K562 (cell line): ENCODE measurements around the gene ADAMTS10. TPM values are rescaled to one million over a fixed set of nuclear protein-coding genes. Genes with fewer than 3 reads are reported as not detected.

Experiments used
- ATF1 ChIP-seq, 2 experiments: fragments of 450-650 bp in 1 of 2; IDR thresholded peaks; 2 replicates each; pipeline ENCODE4 v1.6.1; 2016; ENCODE audit warnings: missing compliant biosample characterization in 1 of 2, missing genetic modification characterization in 1 of 2
- ATF7 ChIP-seq: fragments of 450-650 bp; IDR thresholded peaks from 2 replicates; pipeline ENCODE4 v1.7.1; 2014; ENCODE audit warnings: mild to moderate bottlenecking, moderate library complexity
- BDP1 ChIP-seq: IDR thresholded peaks from 3 replicates; pipeline ENCODE4 v1.6.1; 2011; ENCODE audit not compliant: insufficient read length, insufficient read depth
- C11orf30 ChIP-seq: fragments of 450-650 bp; IDR thresholded peaks from 2 replicates; pipeline ENCODE4 v1.6.1; 2016; ENCODE audit warnings: low read depth, mild to moderate bottlenecking
- CBX3 ChIP-seq, 2 experiments: IDR thresholded peaks; 1 replicate in 1 of 2; 2 replicates in 1 of 2; pipeline ENCODE4 v1.6.1; 2012; ENCODE audit warnings: inconsistent platforms in 2 of 2, low read length in 2 of 2, borderline replicate concordance in 1 of 2, control low read depth in 1 of 2
- CCNT2 ChIP-seq: IDR thresholded peaks from 2 replicates; pipeline ENCODE4 v1.6.1; 2011; ENCODE audit warnings: borderline replicate concordance, low read depth, mild to moderate bottlenecking, moderate library complexity, mixed read lengths, low read length; ENCODE audit not compliant: insufficient read length; ENCODE audit errors: extremely low read depth
- CTBP1 ChIP-seq: fragments of 450-650 bp; IDR thresholded peaks from 2 replicates; pipeline ENCODE4 v1.6.1; 2016; ENCODE audit warnings: borderline replicate concordance
- DPF2 ChIP-seq: fragments of 450-650 bp; IDR thresholded peaks from 2 replicates; pipeline ENCODE4 v1.6.1; 2016
- E2F8 ChIP-seq: fragments of 450-650 bp; IDR thresholded peaks from 2 replicates; pipeline ENCODE4 v1.7.1; 2018; ENCODE audit warnings: mild to moderate bottlenecking, low read depth; ENCODE audit not compliant: partially characterized antibody
- EGR1 ChIP-seq: fragments of 450-650 bp; conservative IDR thresholded peaks from 2 replicates; pipeline ENCODE4 v1.6.1; 2017; ENCODE audit warnings: mild to moderate bottlenecking
- ELF4 ChIP-seq: fragments of 450-650 bp; formaldehyde crosslinking; IDR thresholded peaks from 2 replicates; pipeline ENCODE4 v1.4.0; 2022; ENCODE audit warnings: missing genetic modification characterization
- FOXP1 ChIP-seq: sonication (generic); formaldehyde crosslinking; IDR thresholded peaks from 2 replicates; pipeline ENCODE4 v1.8.0; 2022; ENCODE audit warnings: mild to moderate bottlenecking, missing genetic modification reagents
- GABPB2 ChIP-seq: fragments of 250-450 bp; sonication (Bioruptor Pico); conservative IDR thresholded peaks from 2 replicates; pipeline ENCODE4 v1.5.1; 2021; ENCODE audit warnings: mild to moderate bottlenecking
- HOXB6 ChIP-seq: fragments of 250-450 bp; sonication (Bioruptor Pico); IDR thresholded peaks from 2 replicates; pipeline ENCODE4 v1.5.1; 2022; ENCODE audit warnings: mild to moderate bottlenecking, borderline replicate concordance
- KLF6 ChIP-seq: fragments of 250-450 bp; sonication (Bioruptor Pico); IDR thresholded peaks from 2 replicates; pipeline ENCODE4 v1.4.0; 2020; ENCODE audit warnings: mild to moderate bottlenecking, moderate library complexity, borderline replicate concordance
- MEF2D ChIP-seq: conservative IDR thresholded peaks from 2 replicates; pipeline ENCODE4 v1.6.1; 2016; ENCODE audit warnings: low read depth, missing genetic modification characterization, missing compliant biosample characterization
- MYBL2 ChIP-seq, 2 experiments: fragments of 450-650 bp in 1 of 2; sonication (generic) in 1 of 2; formaldehyde crosslinking in 1 of 2; IDR thresholded peaks; 2 replicates each; pipeline versions ENCODE4 v1.6.1 to v1.8.1; 2017 to 2022; ENCODE audit warnings: borderline replicate concordance in 1 of 2, inconsistent platforms in 1 of 2, low read depth in 1 of 2, mild to moderate bottlenecking in 1 of 2, missing genetic modification reagents in 1 of 2, moderate library complexity in 1 of 2
- SMARCA4 ChIP-seq: fragments of 450-650 bp; IDR thresholded peaks from 2 replicates; pipeline ENCODE4 v1.6.1; 2016
- SOX6 ChIP-seq: fragments of 450-650 bp; IDR thresholded peaks from 2 replicates; pipeline ENCODE4 v1.6.1; 2014; ENCODE audit warnings: mild to moderate bottlenecking
- TBL1XR1 ChIP-seq, 2 experiments: IDR thresholded peaks; 2 replicates each; pipeline ENCODE4 v1.6.1; 2012; ENCODE audit warnings: improper control_type of control experiment in 2 of 2, low read length in 2 of 2, mild to moderate bottlenecking in 1 of 2
- TCF3 ChIP-seq: sonication (generic); formaldehyde crosslinking; IDR thresholded peaks from 2 replicates; pipeline ENCODE4 v1.4.0; 2020; ENCODE audit warnings: mild to moderate bottlenecking, missing genetic modification reagents
- ZBTB34 ChIP-seq: fragments of 250-450 bp; sonication (Bioruptor Pico); IDR thresholded peaks from 2 replicates; pipeline ENCODE4 v1.8.0; 2021; ENCODE audit warnings: mild to moderate bottlenecking, moderate library complexity
- ZFP1 ChIP-seq: fragments of 450-650 bp; formaldehyde crosslinking; IDR thresholded peaks from 2 replicates; pipeline ENCODE4 v1.4.0; 2020; ENCODE audit warnings: mild to moderate bottlenecking, mixed read lengths
- ZNF263 ChIP-seq: sonication (generic); formaldehyde crosslinking; IDR thresholded peaks from 2 replicates; pipeline ENCODE4 v1.8.0; 2022; ENCODE audit warnings: mild to moderate bottlenecking, missing genetic modification reagents, borderline replicate concordance
- ZNF780A ChIP-seq: fragments of 250-450 bp; sonication (Bioruptor Pico); IDR thresholded peaks from 2 replicates; pipeline ENCODE4 v1.5.0; 2021; ENCODE audit warnings: mild to moderate bottlenecking
- ZNF785 ChIP-seq: fragments of 250-450 bp; sonication (Bioruptor Pico); IDR thresholded peaks from 2 replicates; pipeline ENCODE4 v1.4.0; 2020; ENCODE audit warnings: mild to moderate bottlenecking
- polyA plus RNA-seq, 8 experiments: library from polyadenylated mRNA; depleted of rRNA in 4 of 8; stranded (reverse) in 5 of 8; unstranded in 3 of 8; fragments of >200 nt; fragmentation: Nextera tagmentation in 2 of 8; fragmentation: Illumina TruSeq in 1 of 8; extraction: Ambion mirVana in 2 of 8; extraction: Trizol in 1 of 8; gene quantifications; 2 replicates each; pipeline versions ENCODE4 v1.2.1 to v1.2.3, GENCODE V29; 2011 to 2014; ENCODE audit warnings: inconsistent platforms in 1 of 8, missing spikeins in 1 of 8
- total RNA-seq, 7 experiments: library from RNA; depleted of rRNA in 6 of 7; stranded (reverse); fragments of >200 nt in 6 of 7; fragmentation: Illumina TruSeq in 2 of 7; extraction: Trizol in 2 of 7; gene quantifications; 2 replicates each; pipeline versions ENCODE4 v1.2.1 to v1.2.3, GENCODE V29; 2011 to 2021; ENCODE audit warnings: low replicate concordance in 1 of 7

The ADAMTS10 gene
- total and polyA plus RNA-seq, 9 of the 15 experiments (the other 6 are each of a cell fraction or from before 2014, with no cell fraction given): 0.33 to 1.8 (median 0.57) TPM; not detected in 4

- TF ChIP-seq GABPB2 (no peak), ELF4 (CRISPR knock-in tag) (0 out of 2 replicates have a peak, but pooled peaks have one; percentile 80), EGR1 (peak; percentile 64), CCNT2 (peak; percentile 41), ZNF263 (CRISPR knock-in tag) (peak; percentile 37; the same call in 1 of the 2 replicates), DPF2 (peak; percentile 84), HOXB6 (no peak), ZFP1 (CRISPR knock-in tag) (no peak), ATF7 (peak; percentile 72; the same call in 1 of the 2 replicates), TBL1XR1 (IDR thresholded peaks at IDR 0.05; ENCODE audit: low read length in 2 of 2) (peak in 1 of 2 experiments; percentile 73; a peak in 1 of 4 replicates), SMARCA4 (peak; percentile 91), E2F8 (peak; percentile 38), MYBL2 (IDR thresholded peaks at IDR 0.05; ENCODE audit: low read depth) (no peak), MYBL2 (CRISPR knock-in tag; IDR thresholded peaks at IDR 0.05; ENCODE audit: borderline replicate concordance) (no peak), FOXP1 (CRISPR knock-in tag) (peak; percentile 64; the same call in 1 of the 2 replicates), ZBTB34 (CRISPR knock-in tag) (no peak), TCF3 (CRISPR knock-in tag) (peak; percentile 35; the same call in 1 of the 2 replicates), BDP1 (no peak), ZNF780A (no peak), C11orf30 (no peak), KLF6 (CRISPR knock-in tag) (no peak; the same call in 1 of the 2 replicates), CTBP1 (peak; percentile 64; the same call in 1 of the 2 replicates), ATF1 (CRISPR knock-in tag; IDR thresholded peaks at IDR 0.05) (no peak), ATF1 (tag; IDR thresholded peaks at IDR 0.05) (peak; percentile 40; the same call in 1 of the 2 replicates), SOX6 (peak; percentile 72), MEF2D (tag) (0 out of 2 replicates have a peak, but pooled peaks have one; percentile 15), ZNF785 (no peak), CBX3 (IDR thresholded peaks at IDR 0.05; ENCODE audit: borderline replicate concordance in 1 of 2, low read length in 2 of 2) (peak in 1 of 2 experiments; percentile 48; a peak in 2 of 3 replicates)
These were observed 41.3 kb downstream of the ADAMTS10 start (continued) for GRCh38 chr19:8569066-8569771.
